ENCODE data around the gene AHCY.

AHCY gene

DNA sequence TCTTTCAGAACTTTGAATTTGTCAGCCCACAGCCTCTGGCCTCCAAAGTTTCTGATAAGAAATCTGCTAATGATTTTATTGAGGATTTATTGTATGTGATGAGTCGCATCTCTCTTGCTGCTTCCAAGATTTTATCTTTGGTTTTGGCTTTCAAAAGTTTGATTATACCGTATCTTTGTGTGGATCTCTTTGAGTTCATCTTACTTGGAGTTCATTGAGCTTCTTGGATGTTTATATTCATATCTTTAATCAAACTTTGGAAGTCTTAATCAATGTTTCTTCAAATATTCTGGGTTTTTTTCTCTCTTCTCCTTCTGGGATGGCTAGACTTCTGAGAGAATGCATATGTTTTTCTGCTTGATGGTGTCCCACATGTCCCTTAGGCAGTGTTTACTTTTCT is 65.2 kb downstream of the AHCY start:
- no peaks in the 10 kb centered on the region for H3K27me3 ChIP-seq (ENCODE audit: insufficient read depth, insufficient read length)
- no peak for DNase-seq (ENCODE audit: low read depth, low spot score)
- no peaks in the 10 kb centered on the region for H3K9me3 ChIP-seq (ENCODE audit: insufficient read depth, low read length)
- no peaks in the 10 kb centered on the region for H3K36me3 ChIP-seq (ENCODE audit: insufficient read depth, insufficient read length, low read length)
- no peak for TF ChIP-seq SUZ12 (IDR thresholded peaks at IDR 0.05; ENCODE audit: extremely low read depth, insufficient read depth, insufficient read length)
- no peak overlapping the region for H3K9ac ChIP-seq (ENCODE audit: insufficient read length, low read depth)
- no peak overlapping the region for H3K4me3 ChIP-seq (ENCODE audit: insufficient read length, low read depth)
- H3K4me1 ChIP-seq (ENCODE audit: insufficient read depth, insufficient read length): no peaks in the 10 kb centered on the region

DNA sequence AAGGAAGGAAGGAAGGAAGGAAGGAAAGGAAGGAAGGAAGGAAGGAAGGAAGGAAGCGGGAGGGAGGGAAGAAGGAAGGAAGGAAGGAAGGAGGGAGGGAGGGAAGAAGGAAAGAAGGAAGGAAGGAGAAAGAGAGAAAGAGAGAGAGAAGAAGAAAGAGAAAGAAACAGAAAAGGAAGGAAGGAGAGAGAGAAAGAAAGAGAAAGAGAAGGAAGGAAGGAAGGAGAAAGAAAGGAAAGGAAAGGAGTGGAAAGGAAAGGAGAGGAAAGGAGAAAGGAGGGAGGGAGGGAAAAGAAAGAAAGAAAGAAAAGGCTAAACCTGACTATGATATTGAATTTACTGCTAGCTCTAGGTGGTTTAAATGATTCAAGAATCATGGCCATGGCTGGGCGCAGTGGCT is 67.3 kb downstream of the AHCY start:
- Histone ChIP-seq H3K9ac (ENCODE audit: insufficient read length, low read depth) (no peak overlapping the region), H3K9me3 (ENCODE audit: insufficient read depth, low read length) (no peaks in the 10 kb centered on the region), H3K27me3 (ENCODE audit: insufficient read depth, insufficient read length) (no peaks in the 10 kb centered on the region), H3K4me1 (ENCODE audit: insufficient read depth, insufficient read length) (no peaks in the 10 kb centered on the region), H3K4me3 (ENCODE audit: insufficient read length, low read depth) (no peak overlapping the region), H3K36me3 (ENCODE audit: insufficient read depth, insufficient read length, low read length) (no peaks in the 10 kb centered on the region)
- TF ChIP-seq SUZ12 (IDR thresholded peaks at IDR 0.05; ENCODE audit: extremely low read depth, insufficient read depth, insufficient read length): no peak
- TF ChIP-seq ZNF274 (IDR thresholded peaks at IDR 0.05; ENCODE audit: low read depth, low read length): no peak
- TF ChIP-seq YY1 (IDR thresholded peaks at IDR 0.05; ENCODE audit: insufficient read depth, insufficient read length): no peak
- DNase-seq (ENCODE audit: low read depth, low spot score): no peak

DNA sequence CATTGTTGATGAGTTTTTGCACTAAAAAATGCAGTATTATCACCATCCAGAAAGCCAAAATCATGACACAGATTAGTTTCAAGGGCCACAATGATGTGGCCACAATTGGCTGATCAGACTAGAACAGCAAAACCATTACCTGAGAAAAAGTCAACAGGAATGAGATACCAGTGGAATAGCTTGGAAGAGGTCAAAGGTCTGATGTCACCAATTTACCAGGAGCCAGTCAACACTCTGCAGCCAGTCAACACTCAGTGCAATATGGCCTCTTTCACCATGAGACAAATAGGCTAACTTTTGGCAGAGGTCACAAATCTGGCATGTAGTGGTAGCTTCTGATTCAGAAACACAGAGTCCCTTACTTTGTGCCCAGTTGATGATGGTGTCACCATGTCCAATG is 69.5 kb downstream of the AHCY start:
- Histone ChIP-seq H3K36me3 (ENCODE audit: insufficient read depth, insufficient read length, low read length) (no peaks in the 10 kb centered on the region), H3K4me3 (ENCODE audit: insufficient read length, low read depth) (no peak overlapping the region), H3K4me1 (ENCODE audit: insufficient read depth, insufficient read length) (no peaks in the 10 kb centered on the region), H3K9ac (ENCODE audit: insufficient read length, low read depth) (no peak overlapping the region), H3K9me3 (ENCODE audit: insufficient read depth, low read length) (no peaks in the 10 kb centered on the region), H3K27me3 (ENCODE audit: insufficient read depth, insufficient read length) (no peaks in the 10 kb centered on the region)
- TF ChIP-seq YY1 (IDR thresholded peaks at IDR 0.05; ENCODE audit: insufficient read depth, insufficient read length) (no peak), SUZ12 (IDR thresholded peaks at IDR 0.05; ENCODE audit: extremely low read depth, insufficient read depth, insufficient read length) (no peak)
- DNase-seq (ENCODE audit: low read depth, low spot score): no peak

DNA sequence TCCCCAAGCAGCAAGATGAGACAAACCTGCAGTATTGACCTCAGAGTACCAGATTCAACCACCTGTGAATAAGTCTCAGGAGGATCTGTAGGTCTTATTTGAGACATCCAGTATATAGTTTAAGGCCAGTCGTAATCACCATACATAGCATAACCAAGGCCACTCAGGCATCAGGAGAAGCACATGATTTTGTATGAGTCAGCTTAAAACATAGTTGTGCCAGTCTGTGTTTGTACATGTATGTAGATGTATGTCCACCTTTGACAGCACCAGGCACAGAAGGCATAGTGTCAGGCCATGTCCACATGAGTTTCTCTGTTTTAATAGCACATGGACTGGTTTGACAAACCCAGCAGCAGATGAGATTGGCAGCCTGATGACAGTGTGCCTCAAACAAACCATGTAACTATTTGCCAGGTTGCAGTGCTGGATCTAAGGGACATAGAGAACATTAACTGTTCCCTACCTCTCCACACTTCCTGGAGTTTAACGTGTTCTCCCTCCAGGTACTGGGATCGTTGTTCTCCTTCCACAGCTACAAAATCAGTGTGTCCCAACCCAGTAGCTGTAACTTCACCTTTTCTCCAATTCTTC is 70.6 kb downstream of the AHCY start:
- no peaks in the 10 kb centered on the region for H3K9me3 ChIP-seq (ENCODE audit: insufficient read depth, low read length)
- no peak for TF ChIP-seq YY1 (IDR thresholded peaks at IDR 0.05; ENCODE audit: insufficient read depth, insufficient read length)
- no peak for TF ChIP-seq ZNF274 (IDR thresholded peaks at IDR 0.05; ENCODE audit: low read depth, low read length)
- no peak for TF ChIP-seq SUZ12 (IDR thresholded peaks at IDR 0.05; ENCODE audit: extremely low read depth, insufficient read depth, insufficient read length)
- H3K4me3 ChIP-seq (ENCODE audit: insufficient read length, low read depth): no peak overlapping the region
- no peaks in the 10 kb centered on the region for H3K4me1 ChIP-seq (ENCODE audit: insufficient read depth, insufficient read length)
- H3K9ac ChIP-seq (ENCODE audit: insufficient read length, low read depth): no peak overlapping the region
- no peaks in the 10 kb centered on the region for H3K36me3 ChIP-seq (ENCODE audit: insufficient read depth, insufficient read length, low read length)
- H3K27me3 ChIP-seq (ENCODE audit: insufficient read depth, insufficient read length): no peaks in the 10 kb centered on the region
- DNase-seq (ENCODE audit: low read depth, low spot score): no peak

DNA sequence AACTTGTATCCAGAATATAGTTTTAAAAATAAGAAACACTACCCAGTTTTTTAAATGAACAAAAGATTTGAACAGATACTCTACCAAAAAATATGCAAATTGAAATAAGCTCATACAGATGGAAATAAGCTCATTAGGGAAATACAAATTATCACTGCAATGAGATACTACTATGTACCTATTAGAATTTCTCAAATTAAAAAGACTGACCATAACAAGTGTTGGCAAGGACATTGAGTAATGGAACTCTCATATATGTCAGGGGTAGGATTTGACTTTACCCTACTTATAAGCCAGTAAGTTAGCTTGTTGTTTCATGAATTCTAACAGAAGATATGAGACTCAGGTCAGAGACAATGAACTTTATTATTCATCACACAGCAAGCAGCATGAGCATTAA is 71.5 kb downstream of the AHCY start:
- H3K9ac ChIP-seq (ENCODE audit: insufficient read length, low read depth): no peak overlapping the region
- no peaks in the 10 kb centered on the region for H3K4me1 ChIP-seq (ENCODE audit: insufficient read depth, insufficient read length)
- no peaks in the 10 kb centered on the region for H3K27me3 ChIP-seq (ENCODE audit: insufficient read depth, insufficient read length)
- H3K36me3 ChIP-seq (ENCODE audit: insufficient read depth, insufficient read length, low read length): no peaks in the 10 kb centered on the region
- H3K9me3 ChIP-seq (ENCODE audit: insufficient read depth, low read length): no peaks in the 10 kb centered on the region
- no peak for DNase-seq (ENCODE audit: low read depth, low spot score)
- no peak overlapping the region for H3K4me3 ChIP-seq (ENCODE audit: insufficient read length, low read depth)
- no peak for TF ChIP-seq SUZ12 (IDR thresholded peaks at IDR 0.05; ENCODE audit: extremely low read depth, insufficient read depth, insufficient read length)
- TF ChIP-seq ZNF274 (IDR thresholded peaks at IDR 0.05; ENCODE audit: low read depth, low read length): no peak
- no peak for TF ChIP-seq YY1 (IDR thresholded peaks at IDR 0.05; ENCODE audit: insufficient read depth, insufficient read length)

Measured in NT2/D1 (cell line).